HG02938 (cell line): ENCODE results near the gene FAM83B.
"Not testable (repeated sequence)": the region's sequence is repeated elsewhere in the genome, so short reads cannot be mapped to it uniquely, and the experiment has no call there.

Experiments used
- ATAC-seq: cut with Tn5 transposase; IDR thresholded peaks from one replicate; pipeline ENCODE4 v1.9.1; 2021; ENCODE audit warnings: mild to moderate bottlenecking, moderate library complexity; ENCODE audit not compliant: unreplicated experiment

Gene FAM83B, protein sequence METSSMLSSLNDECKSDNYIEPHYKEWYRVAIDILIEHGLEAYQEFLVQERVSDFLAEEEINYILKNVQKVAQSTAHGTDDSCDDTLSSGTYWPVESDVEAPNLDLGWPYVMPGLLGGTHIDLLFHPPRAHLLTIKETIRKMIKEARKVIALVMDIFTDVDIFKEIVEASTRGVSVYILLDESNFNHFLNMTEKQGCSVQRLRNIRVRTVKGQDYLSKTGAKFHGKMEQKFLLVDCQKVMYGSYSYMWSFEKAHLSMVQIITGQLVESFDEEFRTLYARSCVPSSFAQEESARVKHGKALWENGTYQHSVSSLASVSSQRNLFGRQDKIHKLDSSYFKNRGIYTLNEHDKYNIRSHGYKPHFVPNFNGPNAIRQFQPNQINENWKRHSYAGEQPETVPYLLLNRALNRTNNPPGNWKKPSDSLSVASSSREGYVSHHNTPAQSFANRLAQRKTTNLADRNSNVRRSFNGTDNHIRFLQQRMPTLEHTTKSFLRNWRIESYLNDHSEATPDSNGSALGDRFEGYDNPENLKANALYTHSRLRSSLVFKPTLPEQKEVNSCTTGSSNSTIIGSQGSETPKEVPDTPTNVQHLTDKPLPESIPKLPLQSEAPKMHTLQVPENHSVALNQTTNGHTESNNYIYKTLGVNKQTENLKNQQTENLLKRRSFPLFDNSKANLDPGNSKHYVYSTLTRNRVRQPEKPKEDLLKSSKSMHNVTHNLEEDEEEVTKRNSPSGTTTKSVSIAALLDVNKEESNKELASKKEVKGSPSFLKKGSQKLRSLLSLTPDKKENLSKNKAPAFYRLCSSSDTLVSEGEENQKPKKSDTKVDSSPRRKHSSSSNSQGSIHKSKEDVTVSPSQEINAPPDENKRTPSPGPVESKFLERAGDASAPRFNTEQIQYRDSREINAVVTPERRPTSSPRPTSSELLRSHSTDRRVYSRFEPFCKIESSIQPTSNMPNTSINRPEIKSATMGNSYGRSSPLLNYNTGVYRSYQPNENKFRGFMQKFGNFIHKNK

DNA sequence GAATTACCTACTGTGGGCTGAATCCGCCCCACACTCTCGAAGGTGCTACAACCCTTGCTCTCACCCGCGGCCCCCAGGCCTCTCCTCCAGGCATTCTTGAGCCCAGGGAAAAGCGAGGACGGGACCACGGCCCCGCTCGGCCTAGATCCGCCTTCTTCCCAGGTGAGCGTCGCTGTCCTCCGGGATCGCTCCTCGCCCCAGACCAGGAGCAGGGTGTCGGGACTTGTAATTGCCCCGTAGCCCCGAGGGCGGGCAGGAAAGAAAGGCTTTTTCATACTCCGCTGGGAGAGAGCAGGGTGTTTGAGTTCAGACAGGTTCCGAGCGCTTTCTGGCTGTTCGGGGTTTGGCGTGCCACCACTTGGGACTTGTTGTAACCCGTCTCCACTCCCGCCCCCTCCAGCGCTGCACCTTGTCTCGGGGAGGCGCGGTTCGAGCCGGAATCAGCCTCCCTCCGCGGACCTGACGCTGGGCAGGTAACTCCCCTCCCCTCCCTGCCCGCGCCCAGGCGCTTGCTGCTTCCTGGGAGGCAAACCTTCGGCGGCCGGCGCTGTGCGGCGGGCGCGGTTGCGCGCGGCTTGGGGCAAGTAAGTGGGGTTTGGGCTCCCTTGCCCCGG is at the start of gene FAM83B:
FAM83B (plus strand) TSS at position 529 of the 614 bp plus-strand sequence. CDS start 23,476 bp downstream, outside the sequence.
- no peak for ATAC-seq

DNA sequence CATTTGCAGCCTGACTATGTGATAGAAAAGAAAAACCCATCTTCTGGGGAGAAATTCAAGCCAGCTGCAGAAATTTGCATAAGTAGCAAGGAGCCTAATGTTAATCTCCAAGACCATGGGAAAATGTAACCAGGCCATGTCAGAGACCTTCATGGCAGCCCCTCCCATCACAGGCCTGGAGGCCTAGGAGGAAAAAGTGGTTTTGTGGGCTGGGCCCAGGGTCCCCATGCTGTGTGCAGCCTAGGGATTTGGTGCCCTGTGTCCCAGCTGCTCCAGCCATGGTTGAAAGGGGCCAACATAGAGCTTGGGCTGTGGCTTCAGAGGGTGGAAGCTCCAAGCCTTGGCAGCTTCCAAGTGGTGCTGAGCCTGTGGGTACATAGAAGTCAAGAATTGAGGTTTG is 49.7 kb upstream of the FAM83B start:
- ATAC-seq, result not testable (repeated sequence)

DNA sequence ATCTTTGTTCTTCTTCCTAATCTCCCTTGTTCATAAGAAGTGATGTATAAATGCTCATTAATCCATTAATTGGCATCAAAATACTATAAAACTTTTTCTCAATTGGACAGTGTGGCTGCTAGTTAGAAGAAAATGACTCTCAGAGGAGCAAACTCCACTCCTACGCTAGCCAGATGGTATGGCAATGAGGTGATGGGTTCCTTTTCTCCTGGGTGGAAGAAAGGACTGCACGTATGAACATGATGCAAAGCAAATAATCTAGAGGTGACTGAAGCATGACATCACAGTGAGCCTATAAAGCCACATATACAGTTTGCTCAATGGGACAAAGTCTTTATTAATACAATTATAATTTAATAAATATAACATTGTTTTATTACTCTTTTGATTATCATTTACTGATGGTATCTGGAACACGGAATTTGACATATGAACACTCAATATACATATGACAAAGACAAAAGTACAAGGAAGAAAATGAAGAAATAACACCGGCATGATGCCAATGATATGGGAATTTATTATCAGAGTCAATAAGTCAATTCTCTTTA is 46.4 kb upstream of the FAM83B start:
- ATAC-seq, result no peak

DNA sequence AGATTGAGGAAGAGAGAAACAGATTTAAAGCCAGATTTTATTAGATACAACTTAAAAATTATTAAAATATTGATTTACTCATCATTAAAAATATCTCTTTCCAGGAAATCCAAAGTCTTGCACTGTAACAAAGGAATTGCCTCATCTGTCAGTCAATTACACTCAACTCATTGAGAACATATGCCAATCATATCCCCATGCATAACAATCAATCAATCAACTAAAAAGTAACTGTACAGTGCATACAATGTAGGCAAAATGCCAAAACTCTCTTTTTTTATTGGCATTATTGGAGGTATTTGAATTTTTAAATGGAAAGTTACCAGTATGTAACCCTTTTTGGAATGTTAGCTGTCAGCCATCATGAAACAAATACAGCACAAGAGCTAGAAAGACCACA is 45.3 kb upstream of the FAM83B start:
- ATAC-seq, result no peak

DNA sequence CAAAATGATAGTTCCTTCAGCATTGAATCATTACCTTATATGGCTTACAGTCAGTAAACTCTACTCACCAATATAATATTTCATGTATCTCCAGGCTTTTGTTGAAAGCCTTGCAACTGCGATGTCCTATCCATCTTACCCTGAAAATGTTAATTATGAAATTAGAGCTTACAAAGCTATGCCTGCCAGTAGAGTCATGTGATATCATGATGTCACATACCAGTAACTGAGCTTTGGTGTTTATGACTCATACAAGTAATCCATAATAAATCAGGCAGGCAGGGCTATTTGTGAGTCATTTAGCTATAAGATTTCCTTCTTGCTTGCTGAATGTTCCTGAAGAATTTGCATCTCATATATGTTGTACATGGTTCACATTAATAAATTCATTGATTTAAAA is 44.9 kb upstream of the FAM83B start:
- ATAC-seq, result no peak

DNA sequence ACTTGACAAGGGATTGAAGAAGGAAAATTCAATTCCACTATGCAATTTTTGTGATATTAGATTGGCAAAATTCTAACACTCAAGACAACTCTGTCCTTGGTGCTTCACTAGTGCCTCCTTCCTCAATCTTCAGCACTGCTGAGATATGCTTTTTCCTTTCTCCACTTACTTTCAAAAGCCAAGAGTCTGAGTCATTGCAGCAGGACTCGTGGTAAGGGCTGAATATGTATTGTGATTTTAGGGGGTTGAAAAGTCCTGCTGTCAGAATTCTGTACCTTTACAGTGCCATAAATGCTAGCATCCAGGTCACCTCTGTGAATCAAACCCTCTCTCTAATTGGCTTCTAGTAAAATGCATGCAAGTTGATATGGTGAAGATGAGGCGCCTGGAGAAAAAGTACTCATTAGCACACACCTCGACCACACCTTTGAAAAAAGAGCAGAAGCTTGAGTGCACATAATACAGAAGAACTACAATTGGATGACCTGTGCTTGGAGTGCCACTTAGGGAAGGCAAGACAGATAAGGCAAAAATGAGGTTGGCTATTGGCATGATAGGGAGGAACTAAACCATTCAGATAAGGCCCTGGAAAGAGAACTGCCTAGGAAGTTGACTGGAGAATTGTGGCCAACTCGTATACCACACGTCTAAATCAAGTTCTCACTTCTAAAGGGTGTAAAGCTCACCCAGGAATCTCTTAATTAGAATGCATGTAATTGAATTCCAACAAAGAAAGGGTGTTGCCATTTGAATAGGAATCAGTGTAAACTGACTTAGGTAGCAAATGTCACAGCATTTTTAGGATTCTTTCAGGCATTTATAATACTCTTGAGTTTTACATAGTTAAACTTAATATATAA is 43.6 kb upstream of the FAM83B start:
- no peak for ATAC-seq

DNA sequence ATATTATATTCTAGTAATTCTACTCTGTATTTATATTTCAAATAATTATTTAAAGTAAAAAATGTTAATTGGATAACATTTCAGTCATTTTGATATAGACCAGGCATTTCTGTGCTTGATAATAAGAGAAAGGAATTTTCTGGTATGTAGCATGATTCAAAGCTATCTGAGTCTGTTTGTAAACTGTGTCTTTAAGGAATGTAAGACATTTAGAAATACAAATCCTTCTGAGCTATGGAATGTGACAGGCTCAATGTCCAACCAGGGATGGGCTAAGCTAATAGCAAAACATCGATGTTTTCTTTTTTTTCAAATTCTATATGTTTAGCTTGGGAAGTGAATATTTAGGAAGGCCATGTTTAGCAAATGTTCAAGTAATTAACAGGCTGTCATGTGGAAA is 41.5 kb upstream of the FAM83B start:
- no peak for ATAC-seq

DNA sequence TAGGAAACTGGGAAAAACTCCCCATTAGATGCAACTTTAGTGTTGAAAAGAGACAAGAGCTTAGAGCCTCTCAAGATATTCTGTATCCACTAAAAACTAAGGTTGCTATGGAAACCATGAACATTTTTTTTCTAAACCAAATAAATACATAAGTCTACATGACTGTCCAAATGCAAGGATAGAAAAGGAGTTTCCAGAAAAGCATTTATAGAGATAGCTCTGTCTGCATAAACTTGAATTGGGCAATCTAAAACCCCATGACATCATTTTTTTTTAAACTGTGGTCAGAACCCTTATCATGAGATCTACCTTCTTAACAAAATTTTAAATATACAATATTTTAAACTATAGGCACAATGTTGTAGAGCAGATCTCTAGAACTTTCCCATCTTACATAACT is 36.4 kb upstream of the FAM83B start:
- ATAC-seq, result no peak

DNA sequence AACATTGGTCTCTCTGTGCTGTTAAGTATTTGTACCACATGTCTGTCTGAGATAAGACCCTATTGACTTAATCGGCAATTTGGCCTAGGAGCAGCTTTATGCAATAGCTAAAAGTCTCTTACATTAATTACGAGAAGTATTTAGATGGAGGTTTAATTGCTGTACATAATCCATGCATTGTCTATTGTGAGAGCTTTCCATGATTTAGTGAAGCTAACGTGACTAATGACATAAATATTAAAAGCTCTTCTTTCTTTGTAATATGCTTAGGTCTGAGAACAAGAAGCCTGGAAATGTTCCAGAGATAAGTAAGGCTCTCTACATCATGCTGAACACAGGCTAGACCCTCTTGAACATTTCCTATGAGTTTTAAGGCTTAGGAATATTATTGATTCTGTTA is 32.7 kb upstream of the FAM83B start:
- ATAC-seq, result no peak

DNA sequence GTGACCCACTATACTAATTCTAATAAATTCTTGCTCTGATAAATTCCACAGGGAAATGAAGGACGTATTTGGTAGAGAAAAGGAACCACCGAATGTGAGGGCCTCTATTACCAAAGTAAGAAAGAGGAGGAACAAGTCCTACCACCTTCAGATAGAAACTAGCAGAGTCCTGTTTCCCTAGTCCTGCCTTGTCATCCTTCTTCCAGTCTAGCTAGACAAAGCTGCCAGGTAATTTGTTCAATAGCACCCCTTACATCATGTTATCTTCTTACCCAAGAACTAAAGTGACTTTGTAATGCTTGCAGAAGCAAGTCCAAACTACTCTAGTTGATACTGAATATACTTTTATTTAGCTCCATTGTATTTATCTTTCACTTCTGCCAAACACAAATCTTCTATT is 29.3 kb upstream of the FAM83B start:
- ATAC-seq, result no peak

DNA sequence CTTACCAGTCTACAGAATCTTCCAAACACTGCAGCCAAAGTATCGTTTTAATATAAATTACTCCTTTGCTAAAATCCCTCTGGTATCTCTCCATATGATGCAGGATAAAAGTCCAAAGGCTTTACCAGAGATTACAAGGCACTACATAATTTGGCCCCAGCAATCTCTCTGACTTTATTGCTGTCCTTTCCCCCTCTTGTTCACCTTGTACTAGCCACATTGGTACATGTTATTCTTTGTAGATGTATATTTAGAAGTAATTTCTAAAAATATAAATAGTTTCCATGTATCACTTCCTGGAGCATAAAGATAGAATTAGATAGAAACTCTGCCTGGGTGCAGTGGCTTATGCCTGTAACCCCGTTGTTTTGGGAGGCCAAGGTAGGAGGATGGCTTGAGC is 28.7 kb upstream of the FAM83B start:
- no peak for ATAC-seq

DNA sequence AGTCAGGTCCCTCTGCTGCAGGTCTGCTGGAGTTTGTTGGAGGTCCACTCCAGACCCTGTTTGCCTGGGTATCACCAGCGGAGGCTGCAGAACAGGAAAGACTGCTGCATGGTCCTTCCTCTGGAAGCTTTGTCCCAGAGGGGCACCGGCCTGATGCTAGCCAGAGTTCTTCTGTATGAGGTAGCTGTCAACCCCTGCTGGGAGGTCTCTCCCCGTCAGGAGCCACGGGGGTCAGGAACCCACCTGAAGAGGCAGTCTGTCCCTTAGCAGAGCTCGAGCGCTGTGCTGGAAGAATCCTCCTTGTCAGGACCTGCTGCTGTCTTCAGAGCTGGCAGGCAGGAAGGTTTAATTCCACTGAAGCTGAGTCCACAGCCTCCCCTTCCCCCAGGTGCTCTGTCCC is 22.3 kb upstream of the FAM83B start:
- not testable (repeated sequence) for ATAC-seq

DNA sequence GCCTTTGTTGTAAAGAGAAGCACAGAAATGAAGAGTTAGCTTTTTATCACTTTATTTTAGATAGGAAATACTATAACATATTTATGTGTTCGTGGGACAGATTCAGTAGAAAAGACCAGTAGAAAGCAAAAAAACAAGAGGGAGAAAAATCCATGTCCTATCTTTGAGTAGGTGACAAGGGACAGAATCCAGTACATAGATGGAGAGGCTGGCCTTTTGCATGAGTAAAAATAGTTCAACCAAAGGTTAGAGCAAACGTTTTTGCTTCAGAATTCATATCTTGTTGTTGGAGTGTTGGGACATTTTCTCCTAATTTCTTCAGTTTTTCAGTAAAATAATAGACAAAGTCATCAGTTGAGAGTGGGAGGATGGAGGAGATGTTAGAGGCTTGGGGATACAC is 19.6 kb upstream of the FAM83B start:
- no peak for ATAC-seq

DNA sequence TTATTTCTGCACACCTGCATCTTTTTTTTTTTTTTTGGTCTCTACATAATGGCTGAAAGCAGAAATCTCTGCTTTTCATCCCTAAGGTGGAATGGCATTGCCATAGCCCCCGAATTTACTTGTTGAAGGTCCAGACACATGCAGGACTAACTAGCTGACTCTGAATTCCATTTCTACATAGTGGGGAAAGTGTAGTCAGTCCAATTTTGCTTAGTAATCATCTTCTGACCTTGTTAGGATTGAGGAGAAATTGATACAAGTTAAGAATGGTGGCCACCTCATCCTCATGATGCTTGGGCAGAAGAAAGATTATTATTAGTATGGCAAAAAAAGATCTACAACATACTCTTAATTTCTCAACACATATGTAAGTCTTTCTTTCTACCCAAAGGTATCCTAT is 16.4 kb upstream of the FAM83B start:
- no peak for ATAC-seq

DNA sequence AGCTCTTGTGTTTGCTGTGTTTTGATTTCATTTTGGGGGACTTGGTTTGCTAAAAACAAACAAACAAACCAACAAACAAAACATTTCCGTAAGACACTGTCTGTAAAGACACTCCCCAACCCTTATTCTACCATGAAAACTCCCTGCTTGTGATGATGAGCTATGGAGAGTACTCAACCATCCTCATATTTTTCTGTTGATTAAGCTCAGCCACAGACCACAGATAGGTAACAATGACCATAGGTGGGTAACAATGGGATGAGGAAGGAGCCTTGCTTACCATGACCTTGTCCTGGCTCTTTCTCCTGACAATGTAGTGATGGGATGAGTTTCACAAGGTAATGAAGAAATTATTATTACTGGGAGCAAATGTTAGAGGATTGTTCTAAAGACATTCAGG is 11.4 kb upstream of the FAM83B start:
- no peak for ATAC-seq

DNA sequence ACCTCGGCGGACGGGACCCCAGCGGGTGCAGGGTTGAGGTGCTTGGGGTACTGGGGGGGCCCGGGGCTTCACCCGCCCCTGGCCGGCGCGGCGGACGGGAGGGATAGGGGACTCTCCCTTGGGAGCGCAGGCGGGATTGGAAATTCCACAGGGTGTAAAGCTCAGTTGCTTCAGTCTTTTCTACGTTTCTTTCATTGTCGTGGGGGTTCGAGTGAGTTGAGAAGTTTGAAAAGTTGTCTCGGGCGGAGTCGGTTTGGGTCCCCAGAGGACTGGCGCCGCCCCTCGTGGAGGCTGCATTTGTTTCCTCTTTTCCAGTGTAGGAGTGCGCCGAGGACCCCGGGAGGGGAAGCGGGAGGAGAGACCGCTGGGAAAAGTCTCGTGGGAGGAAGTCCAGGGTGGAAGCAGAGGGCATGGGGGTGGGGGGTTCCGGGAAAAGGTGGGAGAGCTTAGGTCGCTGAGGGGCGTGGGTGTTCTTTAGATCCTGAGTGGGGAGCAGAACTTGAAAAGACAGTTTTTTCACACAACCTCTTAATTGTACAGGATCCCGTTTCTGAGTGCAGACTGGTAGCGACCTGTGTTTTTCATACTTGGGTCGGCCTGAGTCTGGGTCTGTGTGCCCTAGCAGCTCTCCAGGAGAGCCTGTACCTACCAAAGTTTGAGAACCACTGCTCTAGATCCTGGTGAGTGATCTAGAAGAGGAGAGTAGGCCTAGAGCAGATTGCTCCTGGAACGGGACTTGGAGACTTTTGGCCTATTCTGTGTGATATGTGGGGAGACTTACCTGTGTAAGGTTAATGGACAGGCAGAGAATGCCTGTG is 495 bp downstream of the FAM83B start:
- ATAC-seq, result no peak

DNA sequence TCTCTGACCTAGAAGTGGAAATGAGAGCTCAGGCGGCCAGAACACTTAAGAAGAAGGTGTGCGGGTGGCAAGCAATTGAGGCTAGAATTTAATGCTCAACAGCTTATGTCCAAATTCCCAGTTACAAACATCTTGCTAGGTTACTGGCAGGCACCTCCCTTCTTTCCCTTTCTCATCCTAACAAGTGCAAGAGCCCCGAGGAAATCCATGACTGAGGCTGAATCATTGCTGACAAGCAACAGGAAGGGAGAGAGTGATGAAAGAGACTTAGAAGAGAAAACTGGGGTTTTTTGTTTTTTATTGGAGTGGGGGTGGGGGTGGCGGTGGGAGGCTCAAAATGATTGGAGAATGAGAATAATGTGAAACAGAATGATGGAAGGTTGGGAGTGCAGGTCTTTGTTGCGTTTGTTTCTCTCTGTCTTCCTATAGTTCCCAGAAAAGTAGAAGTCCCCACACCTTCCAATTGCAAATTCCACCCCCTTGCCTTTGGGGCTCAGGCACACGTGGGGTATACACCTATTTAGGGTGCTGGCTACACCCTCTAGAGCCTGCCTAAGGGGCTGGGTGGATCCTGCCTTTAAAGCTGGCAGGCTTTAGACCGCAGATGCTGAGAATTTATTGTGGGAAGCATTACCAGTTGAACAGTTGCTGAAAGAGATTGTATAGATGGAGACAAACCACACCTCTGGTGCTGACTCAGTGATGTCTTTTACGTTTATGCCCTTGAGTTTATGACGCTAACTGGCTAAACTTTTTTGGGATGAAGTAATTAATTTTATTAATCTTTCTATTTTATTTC is 1.4 kb downstream of the FAM83B start:
- ATAC-seq, result no peak

DNA sequence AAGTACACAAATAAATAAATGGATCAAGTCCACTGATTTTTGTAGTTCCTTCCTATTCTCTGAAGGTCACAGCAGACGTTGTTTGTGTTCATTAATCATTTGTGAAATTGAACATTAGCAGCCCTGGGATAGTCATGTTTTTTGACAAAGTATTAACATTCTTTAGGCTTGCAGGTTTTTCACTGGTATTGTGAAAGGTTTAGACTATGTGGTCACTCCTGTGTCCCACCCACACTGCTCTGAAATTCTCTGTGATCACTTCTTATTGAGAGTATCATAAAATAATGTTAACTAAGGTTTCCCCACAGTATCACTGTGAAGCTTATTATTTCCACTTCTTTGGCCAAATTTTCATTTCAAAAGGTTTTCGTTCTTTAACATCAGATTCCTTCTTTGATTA is 3.5 kb downstream of the FAM83B start:
- no peak for ATAC-seq

DNA sequence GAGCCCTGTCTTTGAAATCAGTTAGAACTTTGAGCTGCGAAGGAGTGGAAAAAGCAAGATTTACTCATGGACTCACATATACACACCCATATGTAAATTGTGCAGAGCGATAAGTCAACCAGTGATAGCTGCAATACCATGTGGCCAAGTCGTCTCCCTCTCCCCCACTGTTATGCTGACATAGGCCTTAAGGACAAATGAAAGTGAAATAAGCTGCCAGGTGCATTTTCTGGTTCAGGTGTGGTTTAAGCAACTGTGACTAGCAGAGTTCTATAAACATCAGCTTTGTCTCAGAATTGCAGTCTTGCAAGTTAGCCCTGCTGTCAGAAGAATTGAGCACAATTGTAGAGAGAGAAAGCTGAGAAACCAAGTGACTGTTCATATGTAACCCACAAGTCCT is 9.6 kb downstream of the FAM83B start:
- no peak for ATAC-seq
